ENCODE data around the gene HDAC4. TPM values are rescaled to one million over a fixed set of nuclear protein-coding genes. Genes with fewer than 3 reads are reported as not detected.

Gene HDAC4
- total RNA-seq, 1 experiment from 2014 or later = 21.8 TPM

DNA sequence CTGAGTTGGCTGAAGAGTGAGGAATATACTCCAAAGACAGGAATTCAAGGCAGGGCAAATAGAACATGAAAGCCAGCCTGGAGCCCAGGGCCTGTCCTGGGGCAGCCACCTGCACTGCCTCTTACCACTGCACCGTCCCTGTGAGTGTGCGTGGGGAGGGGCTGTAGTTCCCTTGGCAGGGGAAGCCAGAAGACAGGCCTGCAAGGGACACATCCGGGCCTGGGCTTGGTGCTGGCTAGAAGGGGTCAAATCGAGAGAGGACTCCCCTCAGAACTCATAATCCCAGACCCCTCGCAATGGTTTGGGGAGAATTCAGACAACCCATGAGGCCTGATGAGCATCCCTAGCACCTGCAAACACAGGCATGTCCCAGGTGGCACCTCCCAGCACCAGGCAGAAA is 87.0 kb downstream of the HDAC4 start:
- BruUV-seq (replicated peaks) = no TSS peak
- no peak overlapping the region for H3K27ac Mint-ChIP-seq (ENCODE audit: low read depth, unreplicated experiment)
- POLR2A ChIA-PET = interaction anchor here (0.7 kb wide), 1 partner anchor 157 kb away, joined by 3 read pairs; no protein-coding TSS in a partner anchor
- H3K36me3 Mint-ChIP-seq (ENCODE audit: insufficient read depth, unreplicated experiment) = peaks cover 5% of the 10 kb centered on the region
- no peak for DNase-seq (ENCODE audit: unreplicated experiment)
- H3K27me3 Mint-ChIP-seq (ENCODE audit: insufficient read depth, unreplicated experiment) = no peaks in the 10 kb centered on the region
- TF ChIP-seq, protein P1, sequence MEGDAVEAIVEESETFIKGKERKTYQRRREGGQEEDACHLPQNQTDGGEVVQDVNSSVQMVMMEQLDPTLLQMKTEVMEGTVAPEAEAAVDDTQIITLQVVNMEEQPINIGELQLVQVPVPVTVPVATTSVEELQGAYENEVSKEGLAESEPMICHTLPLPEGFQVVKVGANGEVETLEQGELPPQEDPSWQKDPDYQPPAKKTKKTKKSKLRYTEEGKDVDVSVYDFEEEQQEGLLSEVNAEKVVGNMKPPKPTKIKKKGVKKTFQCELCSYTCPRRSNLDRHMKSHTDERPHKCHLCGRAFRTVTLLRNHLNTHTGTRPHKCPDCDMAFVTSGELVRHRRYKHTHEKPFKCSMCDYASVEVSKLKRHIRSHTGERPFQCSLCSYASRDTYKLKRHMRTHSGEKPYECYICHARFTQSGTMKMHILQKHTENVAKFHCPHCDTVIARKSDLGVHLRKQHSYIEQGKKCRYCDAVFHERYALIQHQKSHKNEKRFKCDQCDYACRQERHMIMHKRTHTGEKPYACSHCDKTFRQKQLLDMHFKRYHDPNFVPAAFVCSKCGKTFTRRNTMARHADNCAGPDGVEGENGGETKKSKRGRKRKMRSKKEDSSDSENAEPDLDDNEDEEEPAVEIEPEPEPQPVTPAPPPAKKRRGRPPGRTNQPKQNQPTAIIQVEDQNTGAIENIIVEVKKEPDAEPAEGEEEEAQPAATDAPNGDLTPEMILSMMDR (IDR thresholded peaks at IDR 0.05; ENCODE audit: unreplicated experiment) = no peak
- H3K9me3 Mint-ChIP-seq (ENCODE audit: unreplicated experiment) = no peaks in the 10 kb centered on the region
- H3K4me1 Mint-ChIP-seq (ENCODE audit: insufficient read depth, unreplicated experiment) = no peaks in the 10 kb centered on the region
- H3K4me3 Mint-ChIP-seq (ENCODE audit: unreplicated experiment) = no peak overlapping the region
- CTCF ChIA-PET = no interaction called here
- intact Hi-C loops (cut with micrococcal nuclease) = no loop called here

DNA sequence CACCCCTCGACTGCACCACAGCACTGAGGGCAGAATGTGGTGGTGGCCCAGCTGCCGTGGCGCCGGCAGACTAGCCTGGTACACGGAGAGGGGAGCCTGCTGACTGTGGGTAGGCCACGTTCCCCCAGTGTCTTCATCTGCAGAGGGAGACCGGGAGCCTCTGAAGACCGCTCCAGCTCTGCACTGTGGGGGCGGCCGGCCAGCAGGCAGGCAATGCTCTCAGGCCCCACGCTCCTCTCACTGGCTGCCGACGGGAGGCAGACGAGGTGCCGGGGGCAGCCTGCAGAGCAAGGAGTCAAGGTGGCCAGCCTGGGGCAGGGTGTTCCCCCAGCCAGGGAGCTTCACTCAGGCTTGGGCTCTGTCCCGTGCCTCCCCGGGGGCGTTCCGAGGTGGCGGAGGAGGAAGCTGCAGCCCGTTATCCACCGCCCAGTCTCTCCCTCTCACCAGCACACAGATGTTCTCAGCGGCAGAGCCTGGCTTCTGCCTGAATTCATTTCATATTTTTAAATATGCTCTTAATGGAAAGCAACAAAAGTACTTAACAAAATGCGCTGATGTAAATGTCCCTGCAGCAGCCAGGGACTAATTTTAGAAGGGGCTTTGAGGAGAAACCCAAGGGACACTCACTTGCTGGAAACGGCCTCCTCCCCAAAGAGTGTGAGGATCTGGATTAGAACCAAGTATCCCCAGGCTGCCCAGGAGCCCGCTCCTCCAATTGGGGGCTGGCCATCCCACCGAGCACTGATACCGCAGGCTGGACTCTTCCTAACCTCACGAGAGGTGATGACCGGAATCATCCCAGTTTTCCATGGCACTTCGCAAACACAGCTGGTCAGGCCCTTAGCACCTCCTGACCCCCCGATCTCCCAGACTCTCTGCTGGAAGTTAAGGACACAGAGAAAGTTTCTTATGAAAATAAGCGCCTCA is 87.8 kb downstream of the HDAC4 start:
- intact Hi-C loops (cut with micrococcal nuclease) = no loop called here
- no peak overlapping the region for H3K27ac Mint-ChIP-seq (ENCODE audit: low read depth, unreplicated experiment)
- BruUV-seq (replicated peaks) = no TSS peak
- TF ChIP-seq, protein P1 (IDR thresholded peaks at IDR 0.05; ENCODE audit: unreplicated experiment) = no peak
- DNase-seq (ENCODE audit: unreplicated experiment) = no peak
- H3K36me3 Mint-ChIP-seq (ENCODE audit: insufficient read depth, unreplicated experiment) = peaks cover 5% of the 10 kb centered on the region
- no peak overlapping the region for H3K4me3 Mint-ChIP-seq (ENCODE audit: unreplicated experiment)
- no peaks in the 10 kb centered on the region for H3K4me1 Mint-ChIP-seq (ENCODE audit: insufficient read depth, unreplicated experiment)
- H3K27me3 Mint-ChIP-seq (ENCODE audit: insufficient read depth, unreplicated experiment) = no peaks in the 10 kb centered on the region
- no peaks in the 10 kb centered on the region for H3K9me3 Mint-ChIP-seq (ENCODE audit: unreplicated experiment)
- ChIA-PET POLR2A (interaction anchor here (0.5 kb wide), 1 partner anchor 49 kb away, joined by 4 read pairs; no protein-coding TSS in a partner anchor), CTCF (no interaction called here)

DNA sequence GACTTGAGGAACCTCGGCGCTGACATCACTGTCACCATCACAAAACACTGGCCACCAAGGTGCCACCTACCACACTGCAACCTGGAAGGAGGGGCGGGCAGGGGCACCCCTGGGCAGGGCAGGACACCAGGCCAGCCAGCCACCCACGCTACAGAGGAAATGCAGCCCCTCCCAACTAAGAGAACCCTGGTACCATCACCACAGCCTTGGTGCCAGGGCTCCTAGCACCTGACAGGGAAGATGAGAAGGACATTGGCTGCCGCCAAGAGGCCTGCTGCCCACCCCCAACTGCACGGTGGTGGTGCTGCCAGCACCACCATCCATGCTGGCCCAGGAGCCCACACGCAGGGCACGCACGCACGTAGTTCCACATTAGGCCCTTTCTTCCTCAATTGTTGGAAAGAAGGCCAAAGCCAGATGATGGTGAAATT is 88.7 kb downstream of the HDAC4 start:
- Mint-ChIP-seq H3K27ac (ENCODE audit: low read depth, unreplicated experiment) (no peak overlapping the region), H3K4me3 (ENCODE audit: unreplicated experiment) (no peak overlapping the region), H3K27me3 (ENCODE audit: insufficient read depth, unreplicated experiment) (no peaks in the 10 kb centered on the region), H3K36me3 (ENCODE audit: insufficient read depth, unreplicated experiment) (peaks cover 5% of the 10 kb centered on the region), H3K4me1 (ENCODE audit: insufficient read depth, unreplicated experiment) (no peaks in the 10 kb centered on the region), H3K9me3 (ENCODE audit: unreplicated experiment) (no peaks in the 10 kb centered on the region)
- intact Hi-C loops (cut with micrococcal nuclease) = no loop called here
- no peak for DNase-seq (ENCODE audit: unreplicated experiment)
- CTCF ChIA-PET = interaction anchor here (0.7 kb wide), 1 partner anchor 316 kb away, joined by 3 read pairs; no protein-coding TSS in a partner anchor
- no TSS peak for BruUV-seq (replicated peaks)
- POLR2A ChIA-PET = no interaction called here
- TF ChIP-seq, protein P1 (IDR thresholded peaks at IDR 0.05; ENCODE audit: unreplicated experiment) = no peak

GRCh38 chr2:239311132-239312040 is 89.4 kb downstream of the HDAC4 start:
- Mint-ChIP-seq H3K27ac (ENCODE audit: low read depth, unreplicated experiment) (no peak overlapping the region), H3K9me3 (ENCODE audit: unreplicated experiment) (no peaks in the 10 kb centered on the region), H3K27me3 (ENCODE audit: insufficient read depth, unreplicated experiment) (no peaks in the 10 kb centered on the region), H3K4me1 (ENCODE audit: insufficient read depth, unreplicated experiment) (no peaks in the 10 kb centered on the region), H3K4me3 (ENCODE audit: unreplicated experiment) (no peak overlapping the region), H3K36me3 (ENCODE audit: insufficient read depth, unreplicated experiment) (peaks cover 5% of the 10 kb centered on the region)
- no peak for DNase-seq (ENCODE audit: unreplicated experiment)
- BruUV-seq (replicated peaks) = no TSS peak
- intact Hi-C loops (cut with micrococcal nuclease) = no loop called here
- ChIA-PET CTCF (interaction anchor here (0.7 kb wide), 1 partner anchor 317 kb away, joined by 3 read pairs; no protein-coding TSS in a partner anchor), POLR2A (no interaction called here)
- TF ChIP-seq, protein P1 (IDR thresholded peaks at IDR 0.05; ENCODE audit: unreplicated experiment) = no peak
